Neural cell (in vitro differentiated cells): ENCODE measurements around the gene SLIT3.

Source experiments
- EP300 ChIP-seq: fragments of 450-650 bp; conservative IDR thresholded peaks from 2 replicates; pipeline ENCODE4 v1.6.1; 2014; ENCODE audit warnings: antibody characterized with exemption, mild to moderate bottlenecking, moderate library complexity; ENCODE audit not compliant: poor library complexity, severe bottlenecking
- EZH2 ChIP-seq: fragments of 200-600, 300-800 bp; shearing (Covaris generic), sonication (generic); IDR thresholded peaks from 2 replicates; pipeline ENCODE4 v1.6.1; 2014; ENCODE audit warnings: antibody characterized with exemption, low read length, borderline replicate concordance, mild to moderate bottlenecking; ENCODE audit not compliant: insufficient read depth, poor library complexity, severe bottlenecking
- MXI1 ChIP-seq: fragments of 450-650 bp; conservative IDR thresholded peaks from 2 replicates; pipeline ENCODE4 v1.6.1; 2014; ENCODE audit warnings: antibody characterized with exemption, mild to moderate bottlenecking; ENCODE audit not compliant: poor library complexity, severe bottlenecking
- POLR2AphosphoS5 ChIP-seq: IDR thresholded peaks from 2 replicates; pipeline ENCODE4 v1.6.1; 2012
- RAD21 ChIP-seq: fragments of 450-650 bp; conservative IDR thresholded peaks from 2 replicates; pipeline ENCODE4 v1.6.1; 2014; ENCODE audit warnings: antibody characterized with exemption, mild to moderate bottlenecking, moderate library complexity
- REST ChIP-seq: IDR thresholded peaks from 2 replicates; pipeline ENCODE4 v1.6.1; 2012; ENCODE audit warnings: borderline replicate concordance
- SMC3 ChIP-seq: fragments of 450-650 bp; conservative IDR thresholded peaks from 2 replicates; pipeline ENCODE4 v1.6.1; 2014; ENCODE audit warnings: antibody characterized with exemption, mild to moderate bottlenecking, moderate library complexity; ENCODE audit not compliant: poor library complexity
- TAF1 ChIP-seq: IDR thresholded peaks from 2 replicates; pipeline ENCODE4 v1.6.1; 2012; ENCODE audit warnings: low read depth
- TF ChIP-seq, protein P1 (sequence below): fragments of 450-650 bp; IDR thresholded peaks from 2 replicates; pipeline ENCODE4 v1.5.1; 2014; ENCODE audit warnings: antibody characterized with exemption, mild to moderate bottlenecking, moderate library complexity; ENCODE audit not compliant: poor library complexity, severe bottlenecking

GRCh38 chr5:169273451-169273850, 27.5 kb downstream of the SLIT3 start:
- TF ChIP-seq, protein P1, sequence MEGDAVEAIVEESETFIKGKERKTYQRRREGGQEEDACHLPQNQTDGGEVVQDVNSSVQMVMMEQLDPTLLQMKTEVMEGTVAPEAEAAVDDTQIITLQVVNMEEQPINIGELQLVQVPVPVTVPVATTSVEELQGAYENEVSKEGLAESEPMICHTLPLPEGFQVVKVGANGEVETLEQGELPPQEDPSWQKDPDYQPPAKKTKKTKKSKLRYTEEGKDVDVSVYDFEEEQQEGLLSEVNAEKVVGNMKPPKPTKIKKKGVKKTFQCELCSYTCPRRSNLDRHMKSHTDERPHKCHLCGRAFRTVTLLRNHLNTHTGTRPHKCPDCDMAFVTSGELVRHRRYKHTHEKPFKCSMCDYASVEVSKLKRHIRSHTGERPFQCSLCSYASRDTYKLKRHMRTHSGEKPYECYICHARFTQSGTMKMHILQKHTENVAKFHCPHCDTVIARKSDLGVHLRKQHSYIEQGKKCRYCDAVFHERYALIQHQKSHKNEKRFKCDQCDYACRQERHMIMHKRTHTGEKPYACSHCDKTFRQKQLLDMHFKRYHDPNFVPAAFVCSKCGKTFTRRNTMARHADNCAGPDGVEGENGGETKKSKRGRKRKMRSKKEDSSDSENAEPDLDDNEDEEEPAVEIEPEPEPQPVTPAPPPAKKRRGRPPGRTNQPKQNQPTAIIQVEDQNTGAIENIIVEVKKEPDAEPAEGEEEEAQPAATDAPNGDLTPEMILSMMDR, result no peak
- TF ChIP-seq EP300 (no peak), TAF1 (no peak), EZH2 (no peak), POLR2AphosphoS5 (no peak), SMC3 (no peak), RAD21 (no peak), REST (no peak), MXI1 (no peak)
